Measurements from ENCODE around the gene VAX1. TPM values are rescaled to one million over a fixed set of nuclear protein-coding genes. Genes with fewer than 3 reads are reported as not detected.

VAX1 gene
- total and polyA plus RNA-seq, 2 of the 4 experiments (the other 2 are of a cell fraction): not detected

- H3K18ac ChIP-seq (ENCODE audit: low read depth, low read length): no peak overlapping the region
- ChIA-PET POLR2A (ENCODE audit: unreplicated experiment) (no interaction called here), CTCF (no interaction called here)
- H3K4me2 ChIP-seq (ENCODE audit: low read depth, low read length): 0 out of 2 replicates have a peak overlapping the region, but pooled peaks have one; percentile 74
- no peaks in the 10 kb centered on the region; the same call in 1 of the 2 replicates for H3K9me3 ChIP-seq (ENCODE audit: control insufficient read depth, insufficient read depth, low read length)
- no peak overlapping the region for H2AK9ac ChIP-seq (replicated peaks; ENCODE audit: low read depth, low read length, poor library complexity)
- H3K36me3 ChIP-seq (ENCODE audit: control insufficient read depth, insufficient read depth, low read length): no peaks in the 10 kb centered on the region
- no peak overlapping the region for H2AK5ac ChIP-seq (ENCODE audit: low read depth, low read length)
- H3K4ac ChIP-seq (ENCODE audit: low read depth, low read length): no peak overlapping the region
- H2AFZ ChIP-seq (replicated peaks; ENCODE audit: low read length, poor library complexity): no peak overlapping the region
- no peak overlapping the region for H3K9ac ChIP-seq (ENCODE audit: low read depth, low read length)
- no TSS peak for BruUV-seq (replicated peaks)
- H4K5ac ChIP-seq (ENCODE audit: low read depth, low read length): no peak overlapping the region
- H3K4me3 ChIP-seq (ENCODE audit: insufficient read depth, low read depth, low read length): peak overlapping the region; percentile 8; the same call in 1 of the 2 replicates
- no peak overlapping the region for H3K27ac ChIP-seq (ENCODE audit: insufficient read depth, low read length)
- H4K8ac ChIP-seq (ENCODE audit: low read depth in 2 of 2, low read length in 2 of 2): no peak overlapping the region
- WGBS, 2 experiments (ENCODE audit: extremely low coverage in 2 of 2, insufficient read length in 1 of 2): 9% methylated on average over 5 of the region's 8 CpGs; no CpG with 5 or more reads in 1 of the 2 experiments
- no peak overlapping the region for H4K91ac ChIP-seq (ENCODE audit: insufficient read depth, low read depth, low read length)
- no peak for ATAC-seq (ENCODE audit: low read depth)
- no peaks in the 10 kb centered on the region for H3K79me1 ChIP-seq (ENCODE audit: low read depth in 1 of 2, low read length in 2 of 2)
- no peak for DNase-seq
- H3K14ac ChIP-seq (replicated peaks; ENCODE audit: low read depth, low read length): no peak overlapping the region
- H4K20me1 ChIP-seq (ENCODE audit: insufficient read depth, low read length): no peaks in the 10 kb centered on the region
- in situ Hi-C loops (cut with MboI; ENCODE audit: low sequenced_read_pairs): no loop called here
- no peak overlapping the region for H3K56ac ChIP-seq (ENCODE audit: extremely low read depth, insufficient read depth, low read length)
- H2BK120ac ChIP-seq (ENCODE audit: low read depth, low read length): no peak overlapping the region
- H2BK15ac ChIP-seq (ENCODE audit: low read depth, low read length): no peak overlapping the region
- no peak overlapping the region for H3K23ac ChIP-seq (ENCODE audit: low read depth, low read length)
- TF ChIP-seq RAD21 (IDR thresholded peaks at IDR 0.05; ENCODE audit: low read length) (no peak), FOS (IDR thresholded peaks at IDR 0.05; ENCODE audit: low read depth, low read length) (no peak), CTCF (conservative IDR thresholded peaks at IDR 0.05; ENCODE audit: low read depth, low read length) (no peak), USF2 (IDR thresholded peaks at IDR 0.05; ENCODE audit: low read depth, low read length) (no peak), MXI1 (IDR thresholded peaks at IDR 0.05; ENCODE audit: borderline replicate concordance, low read depth, low read length) (no peak), NFE2L2 (IDR thresholded peaks at IDR 0.05; ENCODE audit: low read depth, low read length) (no peak), POLR2A (IDR thresholded peaks at IDR 0.05; ENCODE audit: low read depth, low read length) (no peak), SMC3 (IDR thresholded peaks at IDR 0.05; ENCODE audit: low read depth, low read length) (no peak)
- H3K9me1 ChIP-seq (ENCODE audit: insufficient read depth, low read length): no peaks in the 10 kb centered on the region
- dilution Hi-C loops (cut with HindIII; ENCODE audit: low sequenced_read_pairs, unreplicated experiment): no loop called here
- no peak overlapping the region for H2BK20ac ChIP-seq (ENCODE audit: low read depth, low read length)
- H3K4me1 ChIP-seq (ENCODE audit: control insufficient read depth, insufficient read depth, low read length): peaks cover 3% of the 10 kb centered on the region; the same call in 1 of the 2 replicates
- intact Hi-C loops (cut with micrococcal nuclease): no loop called here
- no peak overlapping the region for H2BK5ac ChIP-seq (ENCODE audit: low read depth, low read length, poor library complexity, severe bottlenecking)
- H3K27me3 ChIP-seq (ENCODE audit: control insufficient read depth, insufficient read depth, low read length): peaks cover 67% of the 10 kb centered on the region
Observed at GRCh38 chr10:117130862-117131375, 7.2 kb downstream of the VAX1 start.
